GM21515 (cell line): ENCODE results near the gene INTS1.

Experiments used
- ATAC-seq: cut with Tn5 transposase; IDR thresholded peaks from one replicate; pipeline ENCODE4 v1.9.1; 2021; ENCODE audit not compliant: unreplicated experiment

Gene INTS1

DNA sequence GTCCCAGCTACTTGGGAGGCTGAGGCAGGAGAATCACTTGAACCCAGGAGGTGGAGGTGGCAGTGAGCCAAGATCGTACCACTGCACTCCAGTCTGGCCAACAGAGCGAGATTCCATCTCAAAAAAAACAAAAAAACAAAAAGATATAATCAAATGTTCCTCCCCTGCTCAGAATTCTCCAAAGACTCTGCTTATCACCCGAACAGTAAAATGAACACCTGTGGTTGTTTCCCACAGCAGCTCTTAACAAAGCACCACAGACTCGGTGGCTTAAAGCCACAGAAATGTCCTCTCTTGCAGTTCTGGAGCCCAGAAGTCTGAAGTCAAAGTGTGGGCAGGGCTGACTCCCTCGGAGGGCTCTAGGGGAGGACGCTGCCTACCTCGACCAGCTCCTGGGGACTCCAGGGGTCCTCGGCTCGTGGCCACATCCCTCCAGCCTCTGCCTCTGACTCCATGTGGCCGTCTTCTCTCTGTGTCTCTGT, 4.1 kb upstream of the INTS1 start:
- no peak for ATAC-seq

DNA sequence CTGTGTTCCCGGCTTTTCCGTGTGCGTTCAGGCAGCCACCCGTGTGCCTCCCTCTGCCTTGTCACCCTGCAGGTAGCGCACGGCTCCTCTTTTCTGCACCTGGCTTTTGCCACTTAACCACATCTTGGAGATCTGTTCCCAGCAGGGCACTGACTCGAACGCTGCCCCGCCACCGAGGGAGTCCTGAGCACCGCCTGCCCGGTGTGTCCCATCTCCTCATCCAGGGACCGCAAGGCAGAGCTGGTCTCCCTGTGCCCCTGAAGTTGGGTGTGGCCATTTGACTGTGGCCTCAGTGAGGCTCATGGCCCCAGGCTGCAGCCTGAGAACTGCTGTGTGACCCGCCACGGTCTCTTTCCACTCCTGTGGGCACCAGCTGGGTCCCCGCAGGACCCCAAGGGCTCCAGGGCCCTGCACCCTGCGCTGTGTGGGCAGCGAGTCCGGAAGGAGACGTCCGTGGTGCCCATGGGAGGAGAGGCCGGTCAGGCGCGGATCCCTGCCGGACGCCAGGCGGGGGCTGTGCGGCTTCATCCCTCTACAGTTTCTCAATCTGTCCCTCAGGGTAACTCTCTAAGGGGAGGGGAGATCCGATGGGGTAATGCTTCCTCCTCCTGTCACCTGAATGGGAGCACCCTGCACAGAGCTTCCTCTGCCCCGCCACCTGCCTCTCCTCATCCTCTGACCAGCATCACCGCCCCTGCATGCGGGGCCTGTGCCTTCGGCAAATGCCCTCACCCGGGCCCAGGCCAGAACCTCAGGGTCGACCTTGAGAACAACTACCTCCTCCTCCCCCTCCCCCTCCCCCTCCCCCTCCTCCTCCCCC, 1.8 kb upstream of the INTS1 start:
- no peak for ATAC-seq

DNA sequence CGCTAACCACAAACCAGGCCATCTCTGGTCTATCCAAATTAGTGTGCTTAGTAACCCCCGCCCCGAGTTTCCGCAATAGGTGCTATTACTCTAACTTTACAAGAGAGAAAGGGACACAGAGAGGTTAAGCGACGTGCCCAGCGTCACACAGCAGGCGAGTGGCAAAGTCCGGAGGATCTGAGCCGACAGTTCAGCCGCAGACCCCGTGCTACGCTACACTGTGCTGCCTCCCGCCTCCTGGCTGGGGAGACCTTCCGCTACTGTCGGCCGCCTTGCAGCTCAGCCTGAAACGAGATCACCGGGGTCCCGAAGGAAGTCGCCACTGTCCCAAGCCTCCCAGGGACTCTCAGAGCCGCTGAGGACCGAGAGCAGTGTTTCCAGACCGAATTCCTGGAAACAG, 799 bp downstream of the INTS1 start:
- no peak for ATAC-seq

DNA sequence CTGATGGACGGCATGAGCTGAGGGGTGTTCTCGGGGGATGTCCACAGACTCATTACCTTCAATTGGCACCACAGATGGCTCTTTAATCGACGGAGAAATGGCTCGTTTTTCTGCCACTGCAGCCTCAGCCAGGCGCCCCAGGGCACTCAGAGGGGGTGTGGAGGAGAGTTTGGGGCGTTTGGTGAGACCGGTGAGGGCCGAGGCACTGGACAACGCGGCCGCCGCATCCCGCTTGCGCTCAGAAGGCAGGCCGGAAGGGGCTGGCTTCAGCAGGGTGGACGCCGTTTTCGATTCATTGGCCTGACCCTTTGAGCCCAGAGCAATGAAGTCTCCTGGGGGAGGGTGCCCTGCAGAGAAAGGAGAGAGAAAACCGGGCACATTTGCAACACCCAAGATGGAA, 1.3 kb downstream of the INTS1 start:
- ATAC-seq = no peak

DNA sequence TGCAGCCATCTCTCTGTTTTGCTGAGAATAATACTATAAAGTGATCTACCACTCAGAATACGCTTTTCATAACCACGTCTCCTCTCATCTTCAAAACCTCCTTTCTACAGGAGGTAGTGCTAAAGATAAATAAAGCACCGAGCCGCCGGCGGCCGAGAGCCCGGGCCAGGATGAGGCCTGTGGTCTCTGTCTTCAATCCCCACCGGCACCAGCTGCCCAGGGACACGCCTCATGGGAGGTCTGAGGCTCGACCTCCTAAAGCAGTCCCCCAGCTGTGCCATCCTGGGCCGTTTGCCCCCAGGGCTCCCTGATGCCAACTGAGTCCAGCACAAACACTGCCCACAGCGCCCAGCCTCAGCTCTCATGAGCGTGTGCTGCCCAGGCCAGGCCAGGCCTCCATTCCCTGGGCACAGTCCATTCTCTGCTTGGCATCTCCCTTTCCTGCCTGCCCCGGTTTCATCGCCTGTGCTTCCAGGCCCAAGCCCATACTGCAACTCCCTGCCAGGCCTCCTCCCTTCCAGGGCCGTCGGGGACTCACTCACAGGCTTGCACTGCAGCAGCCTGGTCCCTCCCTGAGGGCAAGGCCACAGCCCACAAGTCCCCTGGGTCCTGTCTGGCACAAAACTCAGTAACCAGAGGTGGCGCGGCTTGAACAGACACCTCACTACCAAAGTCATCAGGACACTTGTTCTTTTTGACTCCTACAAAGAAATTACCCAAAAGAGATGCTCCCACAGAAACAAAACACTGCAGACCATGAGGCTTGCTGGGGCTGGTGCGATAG, 2.5 kb downstream of the INTS1 start:
- no peak for ATAC-seq

DNA sequence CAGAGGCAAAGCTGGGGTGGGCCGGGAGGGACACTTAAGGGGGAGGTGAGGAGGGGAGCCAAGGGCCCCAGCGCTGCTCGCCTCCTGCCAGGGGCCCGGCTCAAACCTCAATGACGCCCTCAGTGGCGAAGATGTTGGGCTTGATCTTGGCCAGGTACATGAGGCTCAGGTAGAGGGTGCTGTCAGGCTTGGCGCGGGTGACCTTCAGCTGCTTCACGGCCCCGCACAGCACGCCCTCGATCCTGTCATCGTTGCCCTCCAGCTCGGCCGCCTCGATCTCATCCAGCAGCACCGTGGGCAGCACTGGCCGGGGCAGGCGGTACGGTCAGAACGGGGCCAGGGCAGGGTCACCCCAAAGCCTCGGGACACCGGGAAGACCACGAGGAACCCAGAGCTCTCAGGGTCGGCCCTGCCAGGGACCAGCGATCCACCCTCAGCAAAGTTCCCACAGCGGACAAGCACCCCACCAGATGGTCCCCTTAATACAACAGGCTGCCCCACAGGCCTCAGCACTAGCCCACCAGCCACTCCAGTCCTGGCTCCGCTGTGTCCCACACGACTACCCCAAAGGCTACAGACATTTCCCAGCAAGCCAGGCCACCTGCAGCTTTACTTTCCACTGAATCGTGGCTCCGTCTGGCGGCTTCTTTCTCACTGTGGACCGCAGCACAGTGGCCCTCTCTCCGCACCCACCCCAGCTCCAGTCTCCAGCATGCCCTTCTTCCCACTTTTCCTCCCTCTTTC, 4.0 kb downstream of the INTS1 start:
- ATAC-seq = no peak

DNA sequence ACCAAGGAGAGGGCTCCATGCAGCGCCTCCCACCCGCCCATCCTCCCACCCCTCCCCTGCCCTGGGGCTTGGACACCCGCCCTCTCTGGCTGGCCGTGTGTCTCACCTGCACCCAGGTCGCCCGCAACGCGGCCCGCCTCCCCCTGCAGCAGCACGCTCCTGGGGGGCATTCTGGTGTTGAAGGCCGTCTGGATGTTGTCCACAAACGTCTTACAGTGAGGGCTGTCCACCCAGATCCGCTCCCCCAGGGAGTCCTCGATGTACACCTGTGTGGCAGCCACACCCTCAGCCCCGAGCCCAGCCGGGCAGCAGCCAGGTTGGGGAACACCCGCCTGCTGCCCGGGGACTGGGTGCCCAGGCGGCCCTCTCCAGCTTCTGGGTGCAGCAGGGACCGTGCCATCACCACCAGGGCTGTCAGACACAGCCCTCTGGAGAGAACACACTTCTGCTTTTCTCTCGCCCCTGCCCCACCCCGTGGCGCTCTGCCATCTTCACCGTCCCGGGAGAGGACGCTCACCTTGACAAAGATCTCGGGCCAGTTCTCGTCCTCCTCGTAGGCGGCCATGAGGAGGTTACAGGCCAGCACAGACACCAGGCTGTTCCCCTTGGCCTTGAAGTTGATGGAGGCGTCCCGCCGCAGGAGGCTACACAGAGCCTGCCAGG, 4.7 kb downstream of the INTS1 start:
- no peak for ATAC-seq

DNA sequence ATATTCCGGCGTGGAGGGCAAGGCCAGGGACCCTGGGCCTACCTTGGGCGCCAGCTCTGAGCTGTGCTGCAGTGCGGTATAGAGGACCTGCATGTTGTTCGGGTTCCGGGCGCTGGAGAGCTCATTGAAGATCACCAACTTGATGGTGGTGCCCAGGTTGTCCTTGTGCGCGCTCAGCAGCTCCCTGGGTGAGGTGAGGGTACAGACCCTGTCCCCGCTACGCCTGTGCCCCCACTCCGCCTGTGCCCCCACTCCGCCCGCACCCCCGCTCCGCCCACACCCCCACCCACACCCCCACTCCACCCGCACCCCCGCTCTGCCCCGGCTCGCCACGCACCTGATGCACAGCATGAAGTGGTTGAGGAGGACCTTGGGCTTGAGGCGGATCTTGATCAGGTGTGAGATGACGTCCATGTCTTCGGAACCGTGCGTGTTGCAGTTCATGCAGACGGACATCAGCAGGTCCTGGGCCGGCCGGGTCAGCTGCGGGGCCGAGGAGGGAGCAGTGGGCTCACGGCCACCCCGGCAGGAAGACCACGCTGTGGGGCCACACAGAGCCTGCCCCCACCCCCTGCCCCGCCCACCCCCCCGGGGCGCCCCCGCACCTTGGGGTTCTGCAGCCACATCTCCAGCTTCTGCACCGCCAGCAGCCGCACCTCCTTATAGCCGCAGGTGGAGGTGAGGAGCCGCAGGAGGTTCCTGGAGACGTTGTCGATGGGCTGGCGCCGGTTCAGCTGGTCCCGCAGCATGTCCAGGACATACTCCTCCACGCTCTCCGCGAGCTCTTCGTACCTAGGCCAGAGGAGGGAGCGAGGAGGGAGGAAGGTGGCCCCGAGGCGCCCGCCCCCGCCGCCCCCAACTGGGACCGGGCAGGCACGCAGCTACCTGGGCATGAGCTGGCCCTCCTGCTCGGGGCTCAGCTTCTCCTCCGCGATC, 5.6 kb downstream of the INTS1 start:
- ATAC-seq = no peak

DNA sequence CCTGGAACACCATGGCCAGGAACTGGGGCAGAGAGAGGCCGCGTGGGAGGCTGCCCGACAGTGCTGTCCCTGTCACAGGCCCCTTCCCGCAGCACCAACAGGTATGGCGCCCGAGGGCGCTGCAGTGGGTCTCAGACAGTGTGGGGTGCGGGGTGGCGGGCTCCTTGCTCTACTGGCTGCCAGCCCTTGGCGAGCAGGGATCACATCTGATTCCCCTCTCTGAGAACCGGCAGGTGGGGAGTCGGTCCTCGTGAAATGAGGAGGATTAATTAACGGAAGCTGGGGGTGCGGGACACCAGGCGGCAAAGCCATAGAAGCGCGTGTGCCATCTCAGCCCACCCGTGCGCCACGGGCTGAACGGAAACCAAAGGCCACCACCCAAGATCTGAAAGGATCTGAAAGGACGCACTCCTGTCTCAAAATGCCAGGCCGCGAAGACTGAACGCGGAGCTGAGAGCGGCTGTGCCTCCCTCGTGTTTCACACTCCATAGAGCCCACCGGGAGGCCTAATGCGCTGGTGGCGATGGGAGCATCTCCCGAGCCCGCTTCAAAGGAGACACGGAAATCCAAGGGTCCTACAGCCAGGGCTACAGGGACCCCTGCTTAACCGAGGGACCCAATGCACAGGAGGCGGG, 6.8 kb downstream of the INTS1 start:
- no peak for ATAC-seq

DNA sequence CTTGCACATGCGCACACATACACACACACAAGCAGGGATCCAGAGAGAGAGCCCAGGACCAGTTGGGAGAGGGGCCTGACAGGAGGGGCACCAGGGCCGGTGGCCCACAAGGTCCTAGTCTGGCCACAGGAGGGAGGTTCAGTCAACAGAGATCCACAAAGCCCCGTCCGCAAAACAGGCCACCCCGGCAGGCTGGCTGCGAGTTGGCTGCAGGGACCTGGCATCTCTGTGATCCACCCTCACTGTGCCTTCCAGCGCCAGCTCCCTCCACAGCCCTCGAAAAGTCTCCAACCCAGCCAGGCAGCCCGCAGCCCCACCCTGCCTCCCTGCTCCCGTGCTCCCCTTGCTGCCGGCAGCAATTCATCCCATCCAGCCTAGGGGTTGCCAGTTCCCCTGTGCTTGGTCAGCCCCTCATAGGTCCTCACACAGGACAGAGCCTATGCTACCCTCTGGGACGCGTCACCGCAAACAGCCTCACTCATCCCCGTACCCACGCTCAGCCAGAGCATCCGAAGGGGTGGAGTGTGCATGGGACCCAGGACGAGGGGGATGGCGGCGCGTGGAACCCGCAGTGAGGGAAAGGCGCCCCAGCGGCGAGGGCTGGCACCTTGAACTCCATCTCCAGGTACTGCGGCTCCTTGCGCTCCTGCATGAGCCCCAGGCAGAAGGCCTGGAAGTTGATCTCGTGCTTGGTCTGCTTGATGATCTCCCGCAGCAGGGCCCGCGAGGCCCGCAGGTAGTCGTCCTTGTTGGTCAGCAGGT, 7.5 kb downstream of the INTS1 start:
- ATAC-seq = no peak

DNA sequence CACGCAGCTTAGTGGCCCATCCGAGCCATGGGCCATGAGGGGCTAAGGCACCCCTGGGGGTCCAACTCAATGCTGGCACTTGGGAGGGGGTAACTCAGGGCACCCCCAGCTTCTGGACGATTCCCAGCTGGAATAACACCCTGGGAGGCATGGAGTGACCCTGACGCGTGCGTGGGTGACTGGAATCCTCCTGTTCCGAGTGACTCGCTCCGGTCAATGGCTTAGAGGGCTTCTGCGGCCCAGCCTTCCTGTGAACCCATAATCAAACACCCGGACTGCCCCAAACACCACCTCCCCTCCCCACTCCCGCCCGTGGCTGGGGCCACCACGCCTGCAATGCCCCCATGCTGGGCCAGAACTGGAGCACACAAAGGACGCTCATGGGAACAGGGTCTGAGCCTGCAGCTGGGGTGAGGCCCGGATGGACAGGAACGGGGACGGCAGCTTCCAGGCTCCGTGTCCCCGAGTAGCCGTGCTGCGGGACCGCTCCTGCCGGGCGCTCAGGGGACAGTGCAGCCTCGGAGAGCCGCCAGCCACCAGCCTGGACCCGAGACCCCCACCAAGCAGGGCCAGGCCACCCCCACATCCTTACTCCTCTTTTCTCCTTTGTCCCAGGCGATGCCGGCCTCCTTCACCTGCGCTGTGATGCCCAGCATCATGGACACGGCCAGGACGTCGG, 8.5 kb downstream of the INTS1 start:
- no peak for ATAC-seq

DNA sequence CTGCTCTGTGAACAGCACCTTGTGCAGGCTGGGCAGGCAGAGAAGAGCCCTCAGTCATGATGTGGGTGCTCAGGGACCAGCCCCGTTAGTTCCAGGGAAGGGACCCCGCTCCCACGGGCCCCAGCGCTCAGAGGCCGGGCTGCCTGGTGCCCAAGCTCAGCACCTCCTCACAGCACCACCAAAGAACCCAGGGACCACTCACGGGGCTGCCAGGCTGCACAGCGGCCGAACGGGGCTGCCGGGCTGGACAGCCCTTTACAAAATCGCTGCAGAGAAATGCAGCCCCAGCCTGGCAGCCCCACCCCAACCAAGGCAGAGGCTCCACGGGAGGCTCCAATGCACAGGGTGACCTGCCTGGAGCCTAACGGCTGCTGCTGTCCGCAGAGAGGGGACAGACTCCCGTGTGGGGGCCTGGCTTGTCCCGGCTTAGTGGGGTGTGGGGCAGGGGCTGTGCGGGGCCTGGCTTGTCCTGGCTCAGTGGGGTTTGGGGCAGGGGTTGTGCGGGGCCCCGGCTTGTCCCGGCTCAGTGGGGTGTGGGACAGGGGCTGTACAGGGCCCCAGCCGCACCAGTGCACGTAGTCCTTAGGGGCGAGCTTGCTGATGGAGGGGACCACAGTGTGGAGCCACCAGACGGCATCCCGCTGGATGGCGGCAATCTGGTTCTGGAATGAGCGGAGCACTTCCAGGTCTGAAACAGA, 9.2 kb downstream of the INTS1 start:
- ATAC-seq = no peak

DNA sequence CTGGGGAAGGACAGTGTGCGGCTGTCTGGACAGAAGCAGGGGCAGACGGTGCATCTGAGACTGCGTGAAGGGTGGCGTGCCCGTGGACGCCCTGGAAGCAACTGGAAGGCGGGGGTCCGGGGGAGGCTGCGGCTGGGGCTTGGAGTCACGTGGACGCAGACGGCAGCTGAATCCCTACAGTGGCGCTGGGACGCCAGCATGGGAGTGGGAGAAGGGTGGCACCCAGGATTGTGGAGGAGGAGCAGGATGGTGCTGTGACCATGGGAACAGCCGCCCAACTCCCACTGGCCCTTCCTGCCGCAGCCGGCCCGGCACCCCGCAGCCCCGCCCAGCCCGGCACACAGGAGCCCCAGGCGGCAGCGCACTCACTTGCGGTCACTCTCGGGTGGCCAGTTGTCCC, 9.7 kb downstream of the INTS1 start:
- ATAC-seq = no peak

DNA sequence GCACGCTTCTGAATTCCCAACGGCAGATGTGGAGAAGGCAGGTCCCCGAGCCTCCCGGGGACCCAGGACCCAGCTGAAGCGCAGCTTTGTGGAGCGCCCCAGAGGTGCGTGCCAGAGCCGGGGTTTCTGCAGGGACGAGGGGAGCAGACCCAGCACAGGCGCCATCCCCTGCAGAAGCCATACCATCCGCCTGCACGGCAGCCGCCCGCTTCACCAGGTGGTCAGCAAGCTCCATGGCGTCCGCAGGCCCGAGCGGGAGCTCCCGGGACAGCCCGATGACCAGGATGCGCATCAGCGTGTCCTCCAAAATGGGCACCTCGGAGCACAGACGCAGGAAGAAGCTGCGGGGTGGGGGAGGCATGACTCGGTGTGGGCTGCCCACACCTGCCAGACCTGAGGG, 10.6 kb downstream of the INTS1 start:
- ATAC-seq = no peak

DNA sequence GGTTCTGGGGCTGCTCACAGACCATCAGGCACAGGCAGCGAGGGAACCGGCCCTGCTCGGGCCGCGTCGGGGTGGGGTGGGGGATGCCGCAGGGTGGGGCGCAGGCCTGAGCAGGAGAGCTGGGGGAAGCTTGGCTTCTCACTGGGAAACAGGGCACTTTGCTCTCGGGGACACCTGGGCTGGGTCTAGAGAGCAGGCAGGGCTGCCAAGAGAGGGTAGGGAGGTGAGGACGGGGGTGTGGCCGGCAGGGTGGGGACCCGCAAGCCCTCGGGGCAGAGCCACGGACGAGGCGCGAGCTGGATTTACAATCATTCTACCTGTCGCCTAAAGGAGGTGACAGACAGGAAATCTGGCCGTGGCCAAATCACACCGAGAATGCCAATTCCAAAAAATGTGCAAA, 11.1 kb downstream of the INTS1 start:
- ATAC-seq = no peak

DNA sequence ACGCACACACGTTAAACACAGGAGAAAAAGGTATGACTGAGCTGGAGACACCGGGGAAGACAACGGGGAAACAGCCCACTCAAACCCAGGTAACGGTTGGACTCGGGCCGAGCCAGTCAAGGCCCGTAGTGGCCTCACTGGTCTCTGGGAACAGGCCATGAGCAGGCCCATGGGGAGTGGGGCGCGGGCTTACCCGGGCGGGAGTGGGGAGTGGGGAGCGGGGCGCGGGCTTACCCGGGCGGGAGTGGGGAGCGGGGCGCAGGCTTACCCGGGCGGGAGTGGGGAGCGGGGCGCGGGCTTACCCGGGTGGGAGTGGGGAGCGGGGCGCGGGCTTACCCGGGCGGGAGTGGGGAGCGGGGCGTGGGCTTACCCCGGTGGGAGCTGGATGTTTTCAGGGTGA, 11.5 kb downstream of the INTS1 start:
- ATAC-seq = no peak

DNA sequence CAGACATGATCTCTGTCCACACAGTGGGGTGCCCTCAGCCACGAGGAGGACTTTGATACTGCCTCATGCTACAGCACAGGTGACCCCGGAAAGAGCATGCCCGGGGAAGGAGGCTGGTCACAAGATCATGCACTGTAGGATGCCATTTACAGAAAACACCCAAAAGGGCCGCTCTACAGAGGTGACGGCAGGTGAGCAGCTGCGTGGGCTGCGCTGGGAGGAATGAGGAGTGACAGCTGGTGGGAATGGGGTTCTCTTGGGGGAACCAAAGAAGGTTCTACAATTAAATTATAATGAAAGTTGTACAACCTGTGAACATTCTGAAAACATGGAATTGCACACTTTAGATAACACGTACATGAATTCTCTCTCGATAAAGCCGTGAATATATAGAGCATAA, 12.0 kb downstream of the INTS1 start:
- no peak for ATAC-seq

DNA sequence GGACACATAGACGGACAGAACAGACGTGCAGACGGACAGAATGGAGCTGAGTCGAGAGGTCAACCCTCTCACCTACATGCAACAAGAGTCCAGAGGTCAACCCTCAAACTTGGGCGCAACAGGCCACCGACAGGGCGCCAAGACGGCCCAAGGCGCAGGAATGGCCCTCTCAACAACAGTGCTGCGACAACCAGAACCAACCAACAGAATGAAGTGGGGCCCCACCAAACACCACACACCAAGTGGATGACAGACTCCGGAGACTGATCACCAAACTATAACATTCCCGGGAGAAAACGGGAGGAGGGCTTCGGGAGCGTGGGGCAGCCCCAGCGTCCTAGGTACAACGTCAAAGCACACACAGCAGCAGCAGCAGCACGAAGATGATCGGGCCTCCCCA, 13.4 kb downstream of the INTS1 start:
- ATAC-seq = no peak
